GM23338 (cell line): Measurements from ENCODE around the gene AKR1C8. TPM values are rescaled to one million over a fixed set of nuclear protein-coding genes. Genes with fewer than 3 reads are reported as not detected.

Experiments
- ATAC-seq: fragments of 200-7000 bp; cut with Tn5 transposase; 3 replicates; pipeline ENCODE4 v1.9.1; 2020
- DNase-seq: peaks from one replicate; pipeline ENCODE4 v3.0.0-alpha.2; 2015; ENCODE audit warnings: low spot score
- H2AFZ ChIP-seq: fragments of 200-600 bp; sonication (generic); 2 replicates; pipeline ENCODE4 v1.8.0; 2016; ENCODE audit warnings: antibody characterized with exemption, mild to moderate bottlenecking, moderate library complexity
- H3F3A ChIP-seq: fragments of 200-600 bp; sonication (generic); replicated peaks from 2 replicates; pipeline ENCODE4 v1.8.0; 2017; ENCODE audit warnings: antibody characterized with exemption, mixed run types, low read depth
- H3K27ac ChIP-seq: fragments of 200-600 bp; sonication (generic); 2 replicates; pipeline ENCODE4 v1.6.1; 2016; ENCODE audit warnings: low read depth
- H3K27me3 ChIP-seq: fragments of 200-600 bp; sonication (generic); 2 replicates; pipeline ENCODE4 v1.8.0; 2016; ENCODE audit warnings: mild to moderate bottlenecking, mixed run types, moderate library complexity; ENCODE audit not compliant: insufficient read depth
- H3K36me3 ChIP-seq: fragments of 200-600 bp; sonication (generic); 2 replicates; pipeline ENCODE4 v1.8.0; 2016; ENCODE audit warnings: mild to moderate bottlenecking; ENCODE audit not compliant: insufficient read depth
- H3K4me1 ChIP-seq: fragments of 200-600 bp; sonication (generic); 2 replicates; pipeline ENCODE4 v1.8.0; 2016; ENCODE audit warnings: mild to moderate bottlenecking, moderate library complexity; ENCODE audit not compliant: insufficient read depth
- H3K4me2 ChIP-seq: fragments of 200-600 bp; sonication (generic); 2 replicates; pipeline ENCODE4 v1.7.1; 2017; ENCODE audit warnings: mixed run types
- H3K4me3 ChIP-seq: fragments of 200-600 bp; sonication (generic); 2 replicates; pipeline ENCODE4 v1.6.1; 2016; ENCODE audit warnings: mixed run types
- H3K79me2 ChIP-seq: fragments of 200-600 bp; sonication (generic); replicated peaks from 2 replicates; pipeline ENCODE4 v1.8.0; 2017; ENCODE audit warnings: mild to moderate bottlenecking; ENCODE audit not compliant: insufficient read depth
- H3K9me2 ChIP-seq: fragments of 200-600 bp; sonication (generic); 2 replicates; pipeline ENCODE4 v1.8.0; 2017; ENCODE audit not compliant: insufficient read depth
- H4K20me1 ChIP-seq: fragments of 200-600 bp; sonication (generic); replicated peaks from 2 replicates; pipeline ENCODE4 v1.8.0; 2017; ENCODE audit warnings: mild to moderate bottlenecking; ENCODE audit not compliant: insufficient read depth
- H3K27ac Mint-ChIP-seq: 2 replicates; pipeline ENCODE4 v1.8.0; 2020; ENCODE audit warnings: inconsistent platforms, mild to moderate bottlenecking, moderate library complexity, mixed read lengths
- H3K27me3 Mint-ChIP-seq: 3 replicates; pipeline ENCODE4 v1.8.0; 2022; ENCODE audit warnings: low read depth, mild to moderate bottlenecking, moderate library complexity, mixed read lengths, inconsistent platforms; ENCODE audit not compliant: insufficient read depth, poor library complexity
- H3K36me3 Mint-ChIP-seq: 3 replicates; pipeline ENCODE4 v1.8.0; 2021; ENCODE audit warnings: low read depth, mild to moderate bottlenecking, inconsistent platforms, moderate library complexity, mixed read lengths
- H3K4me1 Mint-ChIP-seq: 3 replicates; pipeline ENCODE4 v1.8.0; 2020; ENCODE audit warnings: mild to moderate bottlenecking, inconsistent platforms, mixed read lengths
- H3K4me3 Mint-ChIP-seq: 3 replicates; pipeline ENCODE4 v1.8.0; 2021; ENCODE audit warnings: moderate library complexity, mild to moderate bottlenecking, inconsistent platforms, mixed read lengths
- H3K9me3 Mint-ChIP-seq: 3 replicates; pipeline ENCODE4 v1.8.0; 2020; ENCODE audit warnings: moderate library complexity, mild to moderate bottlenecking, inconsistent platforms, mixed read lengths
- EZH2phosphoT487 ChIP-seq: fragments of 200-600 bp; sonication (generic); IDR thresholded peaks from one replicate; pipeline ENCODE4 v1.8.1; 2018; ENCODE audit warnings: antibody characterized with exemption; ENCODE audit not compliant: unreplicated experiment
- JUNB ChIP-seq: IDR thresholded peaks from one replicate; pipeline ENCODE4 v1.6.1; 2016; ENCODE audit warnings: antibody characterized with exemption; ENCODE audit not compliant: unreplicated experiment
- NANOG ChIP-seq: IDR thresholded peaks from 2 replicates; pipeline ENCODE4 v1.6.1; 2016; ENCODE audit warnings: antibody characterized with exemption, borderline replicate concordance
- POLR2AphosphoS5 ChIP-seq: IDR thresholded peaks from 2 replicates; pipeline ENCODE4 v1.6.1; 2016; ENCODE audit warnings: antibody characterized with exemption, low read depth
- STAT1 ChIP-seq: IDR thresholded peaks from one replicate; pipeline ENCODE4 v1.6.1; 2016; ENCODE audit warnings: antibody characterized with exemption; ENCODE audit not compliant: unreplicated experiment
- ZNF114 ChIP-seq: fragments of 250-450 bp; sonication (Bioruptor Pico); IDR thresholded peaks from 2 replicates; pipeline ENCODE4 v1.5.0; 2020; ENCODE audit warnings: mild to moderate bottlenecking, moderate library complexity
- polyA plus RNA-seq: library from polyadenylated mRNA; unstranded; fragments of >200 nt; fragmentation: Nextera tagmentation; extraction: Ambion mirVana; gene quantifications from 2 replicates; pipeline ENCODE4 v1.2.1, GENCODE V29; 2016
- total RNA-seq: library from RNA; depleted of rRNA; stranded (reverse); fragments of >200 nt; shearing (Covaris generic); gene quantifications from 2 replicates; pipeline ENCODE4 v1.2.3, GENCODE V29; 2014
- TF ChIP-seq, protein P1 (sequence below): fragments of 250-450 bp; sonication (Bioruptor Pico); IDR thresholded peaks from 2 replicates; pipeline ENCODE4 v1.5.0; 2020; ENCODE audit warnings: mild to moderate bottlenecking, moderate library complexity

The AKR1C8 gene
- total and polyA plus RNA-seq, 2 experiments from 2014 or later, result not detected

DNA sequence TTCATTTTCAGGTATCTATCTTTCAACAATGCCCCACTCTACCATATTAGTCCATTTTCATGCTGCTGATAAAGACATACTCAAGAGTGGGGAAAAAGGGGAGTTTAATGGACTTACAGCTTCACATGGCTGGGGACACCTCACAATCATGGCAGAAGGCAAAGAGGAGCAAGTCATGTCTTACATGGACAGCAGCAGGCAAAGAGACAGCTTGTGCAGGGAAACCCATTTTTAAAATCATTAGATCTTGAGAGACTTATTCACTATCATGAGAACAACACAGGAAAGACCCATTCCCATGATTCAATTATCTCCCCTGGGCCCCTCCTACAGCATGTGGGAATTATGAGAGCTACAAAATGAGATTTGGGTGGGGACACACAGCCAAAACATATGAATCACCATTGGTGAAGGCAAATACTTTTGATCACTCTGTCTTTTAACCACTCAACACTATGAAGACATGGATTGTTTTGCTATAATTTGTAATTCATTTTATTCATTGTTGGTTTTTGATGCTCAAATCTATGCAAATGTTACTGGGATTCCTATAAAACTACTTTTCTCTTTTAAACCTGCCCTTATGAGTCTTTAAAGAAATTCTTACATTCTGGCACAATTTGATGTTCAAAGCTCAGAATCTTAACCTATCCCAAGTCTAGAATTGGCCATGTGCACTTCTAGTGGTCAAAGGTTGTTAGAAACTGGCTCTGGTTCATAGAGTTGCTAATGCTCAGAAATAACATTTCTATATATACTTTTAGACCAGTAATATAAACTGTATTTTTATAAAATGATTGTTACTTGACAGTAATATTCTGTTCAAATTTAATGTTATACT lies 27.0 kb upstream of the AKR1C8 start:
- no peaks in the 10 kb centered on the region for H3K9me2 ChIP-seq
- no peak overlapping the region for H3K4me3 ChIP-seq
- TF ChIP-seq STAT1, result no peak
- TF ChIP-seq JUNB, result no peak
- TF ChIP-seq EZH2phosphoT487, result no peak
- no peak for TF ChIP-seq ZNF114 (CRISPR knock-in tag)
- TF ChIP-seq, protein P1, sequence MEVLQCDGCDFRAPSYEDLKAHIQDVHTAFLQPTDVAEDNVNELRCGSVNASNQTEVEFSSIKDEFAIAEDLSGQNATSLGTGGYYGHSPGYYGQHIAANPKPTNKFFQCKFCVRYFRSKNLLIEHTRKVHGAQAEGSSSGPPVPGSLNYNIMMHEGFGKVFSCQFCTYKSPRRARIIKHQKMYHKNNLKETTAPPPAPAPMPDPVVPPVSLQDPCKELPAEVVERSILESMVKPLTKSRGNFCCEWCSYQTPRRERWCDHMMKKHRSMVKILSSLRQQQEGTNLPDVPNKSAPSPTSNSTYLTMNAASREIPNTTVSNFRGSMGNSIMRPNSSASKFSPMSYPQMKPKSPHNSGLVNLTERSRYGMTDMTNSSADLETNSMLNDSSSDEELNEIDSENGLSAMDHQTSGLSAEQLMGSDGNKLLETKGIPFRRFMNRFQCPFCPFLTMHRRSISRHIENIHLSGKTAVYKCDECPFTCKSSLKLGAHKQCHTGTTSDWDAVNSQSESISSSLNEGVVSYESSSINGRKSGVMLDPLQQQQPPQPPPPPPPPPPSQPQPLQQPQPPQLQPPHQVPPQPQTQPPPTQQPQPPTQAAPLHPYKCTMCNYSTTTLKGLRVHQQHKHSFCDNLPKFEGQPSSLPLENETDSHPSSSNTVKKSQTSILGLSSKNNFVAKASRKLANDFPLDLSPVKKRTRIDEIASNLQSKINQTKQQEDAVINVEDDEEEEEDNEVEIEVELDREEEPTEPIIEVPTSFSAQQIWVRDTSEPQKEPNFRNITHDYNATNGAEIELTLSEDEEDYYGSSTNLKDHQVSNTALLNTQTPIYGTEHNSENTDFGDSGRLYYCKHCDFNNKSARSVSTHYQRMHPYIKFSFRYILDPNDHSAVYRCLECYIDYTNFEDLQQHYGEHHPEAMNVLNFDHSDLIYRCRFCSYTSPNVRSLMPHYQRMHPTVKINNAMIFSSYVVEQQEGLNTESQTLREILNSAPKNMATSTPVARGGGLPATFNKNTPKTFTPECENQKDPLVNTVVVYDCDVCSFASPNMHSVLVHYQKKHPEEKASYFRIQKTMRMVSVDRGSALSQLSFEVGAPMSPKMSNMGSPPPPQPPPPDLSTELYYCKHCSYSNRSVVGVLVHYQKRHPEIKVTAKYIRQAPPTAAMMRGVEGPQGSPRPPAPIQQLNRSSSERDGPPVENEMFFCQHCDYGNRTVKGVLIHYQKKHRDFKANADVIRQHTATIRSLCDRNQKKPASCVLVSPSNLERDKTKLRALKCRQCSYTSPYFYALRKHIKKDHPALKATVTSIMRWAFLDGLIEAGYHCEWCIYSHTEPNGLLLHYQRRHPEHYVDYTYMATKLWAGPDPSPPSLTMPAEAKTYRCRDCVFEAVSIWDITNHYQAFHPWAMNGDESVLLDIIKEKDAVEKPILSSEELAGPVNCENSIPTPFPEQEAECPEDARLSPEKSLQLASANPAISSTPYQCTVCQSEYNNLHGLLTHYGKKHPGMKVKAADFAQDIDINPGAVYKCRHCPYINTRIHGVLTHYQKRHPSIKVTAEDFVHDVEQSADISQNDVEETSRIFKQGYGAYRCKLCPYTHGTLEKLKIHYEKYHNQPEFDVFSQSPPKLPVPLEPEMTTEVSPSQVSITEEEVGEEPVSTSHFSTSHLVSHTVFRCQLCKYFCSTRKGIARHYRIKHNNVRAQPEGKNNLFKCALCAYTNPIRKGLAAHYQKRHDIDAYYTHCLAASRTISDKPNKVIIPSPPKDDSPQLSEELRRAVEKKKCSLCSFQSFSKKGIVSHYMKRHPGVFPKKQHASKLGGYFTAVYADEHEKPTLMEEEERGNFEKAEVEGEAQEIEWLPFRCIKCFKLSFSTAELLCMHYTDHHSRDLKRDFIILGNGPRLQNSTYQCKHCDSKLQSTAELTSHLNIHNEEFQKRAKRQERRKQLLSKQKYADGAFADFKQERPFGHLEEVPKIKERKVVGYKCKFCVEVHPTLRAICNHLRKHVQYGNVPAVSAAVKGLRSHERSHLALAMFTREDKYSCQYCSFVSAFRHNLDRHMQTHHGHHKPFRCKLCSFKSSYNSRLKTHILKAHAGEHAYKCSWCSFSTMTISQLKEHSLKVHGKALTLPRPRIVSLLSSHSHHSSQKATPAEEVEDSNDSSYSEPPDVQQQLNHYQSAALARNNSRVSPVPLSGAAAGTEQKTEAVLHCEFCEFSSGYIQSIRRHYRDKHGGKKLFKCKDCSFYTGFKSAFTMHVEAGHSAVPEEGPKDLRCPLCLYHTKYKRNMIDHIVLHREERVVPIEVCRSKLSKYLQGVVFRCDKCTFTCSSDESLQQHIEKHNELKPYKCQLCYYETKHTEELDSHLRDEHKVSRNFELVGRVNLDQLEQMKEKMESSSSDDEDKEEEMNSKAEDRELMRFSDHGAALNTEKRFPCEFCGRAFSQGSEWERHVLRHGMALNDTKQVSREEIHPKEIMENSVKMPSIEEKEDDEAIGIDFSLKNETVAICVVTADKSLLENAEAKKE (CRISPR knock-in tag), result no peak
- TF ChIP-seq NANOG, result no peak
- no peak for TF ChIP-seq POLR2AphosphoS5
- ATAC-seq, result no peak
- peaks cover 10% of the 10 kb centered on the region; the same call in 2 of the 3 replicates for H3K36me3 Mint-ChIP-seq
- H2AFZ ChIP-seq, result no peak overlapping the region
- no peaks in the 10 kb centered on the region for H3K4me1 ChIP-seq
- no peak overlapping the region for H3K27ac ChIP-seq
- H3K4me3 Mint-ChIP-seq, result no peak overlapping the region
- peaks cover 36% of the 10 kb centered on the region for H3K9me3 Mint-ChIP-seq
- no peaks in the 10 kb centered on the region for H4K20me1 ChIP-seq
- no peaks in the 10 kb centered on the region for H3K27me3 ChIP-seq
- H3K4me1 Mint-ChIP-seq, result no peaks in the 10 kb centered on the region
- no peaks in the 10 kb centered on the region for H3F3A ChIP-seq
- no peak overlapping the region for H3K4me2 ChIP-seq
- H3K27me3 Mint-ChIP-seq, result no peaks in the 10 kb centered on the region
- no peak for DNase-seq
- H3K36me3 ChIP-seq, result 0 out of 2 replicates have a peak, but pooled peaks cover 5% of the 10 kb centered on the region
- no peak overlapping the region for H3K27ac Mint-ChIP-seq
- no peaks in the 10 kb centered on the region for H3K79me2 ChIP-seq
